Pancreas (tissue), 10 donors: ENCODE data around the gene MYH14. TPM values are rescaled to one million over a fixed set of nuclear protein-coding genes. Genes with fewer than 3 reads are reported as not detected.
A peak's percentile ranks its signal among the peaks of the same experiment; 100 is the strongest.

Source experiments
- ATAC-seq, 4 donors: fragments of 200-7000 bp; cut with Tn5 transposase; one replicate each; pipeline versions ENCODE4 v1.8.0 to v1.9.1; 2020; ENCODE audit warnings: mild to moderate bottlenecking in 4 of 4, moderate library complexity in 4 of 4
- DNase-seq, 6 donors: peaks; one replicate each; pipeline ENCODE4 v3.0.0-alpha.2; 2020
- FAIRE-seq: peaks from 2 replicates; lab custom pipeline; 2012; peaks lifted over from hg19 to GRCh38; lab: Jason Lieb, UNC
- H3K27ac ChIP-seq, 4 donors: fragments of 200-600 bp; sonication (generic); 1 replicate in 3 of 4; 2 replicates in 1 of 4; pipeline versions ENCODE4 v1.5.0 to v1.8.0; 2020
- H3K27me3 ChIP-seq, 4 donors: fragments of 200-600 bp; one replicate each; pipeline ENCODE4 v1.8.0; 2021
- H3K36me3 ChIP-seq, 3 donors: fragments of 200-600 bp; sonication (generic) in 1 of 3; one replicate each; pipeline versions ENCODE4 v1.5.0 to v1.8.0; 2020 to 2021
- H3K4me1 ChIP-seq, 3 donors: fragments of 200-600 bp; one replicate each; pipeline ENCODE4 v1.8.0; 2021
- H3K4me3 ChIP-seq, 4 donors: fragments of 200-600 bp; sonication (generic) in 2 of 4; one replicate each; pipeline versions ENCODE4 v1.5.0 to v1.8.0; 2020 to 2021
- H3K9me3 ChIP-seq, 4 donors: fragments of 200-600 bp; one replicate each; pipeline ENCODE4 v1.8.0; 2021
- WGBS, 2 donors: extraction: QIAGEN DNeasy Blood & Tissue Kit; methylation state at CpG; one replicate each; pipeline ENCODE4 v1.1.7; 2013; 5-methylcytosine and 5-hydroxymethylcytosine counted together
- intact Hi-C, 3 donors: fragments of 100-400 bp; cut with DNase I; formaldehyde crosslinking; loops; one replicate each; pipeline versions ENCODE4 v1.11.1 to v1.14.2; 2022
- polyA plus RNA-seq, 2 donors: library from polyadenylated mRNA; stranded (reverse); fragments of 200-250 nt; gene quantifications; one replicate each; pipeline ENCODE4 v1.2.3, GENCODE V29; 2013
- total RNA-seq, 6 donors: library from RNA; stranded (reverse); fragmentation: NEBNext Ultra II Directional in 4 of 6; extraction: Animal tissue kit (Norgen Biotek cat#: 25700) in 4 of 6; gene quantifications; one replicate each; pipeline versions ENCODE4 v1.2.1 to v1.2.4, GENCODE V29; 2021 to 2023
- TF ChIP-seq, protein P1 (sequence below), 4 donors: fragments of 200-600 bp; sonication (generic) in 3 of 4; IDR thresholded peaks; one replicate each; pipeline versions ENCODE4 v1.5.0 to v1.8.0; 2021; ENCODE audit warnings: antibody characterized with exemption in 4 of 4
- donor health status: healthy with polysubstance abuse.
- donor health status: DM: no; HTN: no; CAD: no; lungs with moderate emphysema.
- donor health status: DM: no; HTN: no; CAD: no.
- donor health status: control.
- donor health status: control.
- donor health status: Bipolar disorder and iron deficiency.
- donor health status: DM: yes; HTN: yes; CAD: no.
- donor health status: DM: no; HTN: no; CAD: no.
- donor health status: DM: no; HTN: no; CAD: no.
- donor health status: DM: yes; HTN: yes; CAD: no.

The MYH14 gene
- total and polyA plus RNA-seq, 8 donors, result 21.4 to 75.7 (median 34.4) TPM

DNA sequence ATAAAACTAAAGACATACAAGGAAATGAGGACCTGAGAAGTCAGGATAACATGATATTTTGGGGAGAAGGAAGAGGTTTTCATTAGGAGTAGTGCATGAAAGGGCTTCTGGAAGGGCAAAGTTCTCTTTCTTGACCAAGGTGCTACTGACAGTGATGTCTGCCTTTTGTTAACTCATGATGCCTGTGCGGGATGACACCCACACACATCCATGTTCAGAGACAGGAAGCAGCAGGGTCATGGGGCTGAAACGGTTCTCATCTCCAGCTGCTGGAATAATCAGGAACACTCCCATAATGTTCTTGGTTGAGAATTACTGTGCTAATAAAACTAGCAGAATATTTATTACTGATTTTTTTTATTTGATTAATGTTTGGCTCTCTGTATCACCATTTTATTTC lies 96.6 kb downstream of the MYH14 start:
- Histone ChIP-seq H3K4me1 (no peaks in the 10 kb centered on the region), H3K9me3 (no peaks in the 10 kb centered on the region), H3K4me3 (no peak overlapping the region), H3K27ac (no peak overlapping the region), H3K27me3 (no peaks in the 10 kb centered on the region), H3K36me3 (peaks cover 0 to 9% (median 0%) of the 10 kb centered on the region in 3 donors)
- TF ChIP-seq, protein P1, sequence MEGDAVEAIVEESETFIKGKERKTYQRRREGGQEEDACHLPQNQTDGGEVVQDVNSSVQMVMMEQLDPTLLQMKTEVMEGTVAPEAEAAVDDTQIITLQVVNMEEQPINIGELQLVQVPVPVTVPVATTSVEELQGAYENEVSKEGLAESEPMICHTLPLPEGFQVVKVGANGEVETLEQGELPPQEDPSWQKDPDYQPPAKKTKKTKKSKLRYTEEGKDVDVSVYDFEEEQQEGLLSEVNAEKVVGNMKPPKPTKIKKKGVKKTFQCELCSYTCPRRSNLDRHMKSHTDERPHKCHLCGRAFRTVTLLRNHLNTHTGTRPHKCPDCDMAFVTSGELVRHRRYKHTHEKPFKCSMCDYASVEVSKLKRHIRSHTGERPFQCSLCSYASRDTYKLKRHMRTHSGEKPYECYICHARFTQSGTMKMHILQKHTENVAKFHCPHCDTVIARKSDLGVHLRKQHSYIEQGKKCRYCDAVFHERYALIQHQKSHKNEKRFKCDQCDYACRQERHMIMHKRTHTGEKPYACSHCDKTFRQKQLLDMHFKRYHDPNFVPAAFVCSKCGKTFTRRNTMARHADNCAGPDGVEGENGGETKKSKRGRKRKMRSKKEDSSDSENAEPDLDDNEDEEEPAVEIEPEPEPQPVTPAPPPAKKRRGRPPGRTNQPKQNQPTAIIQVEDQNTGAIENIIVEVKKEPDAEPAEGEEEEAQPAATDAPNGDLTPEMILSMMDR (IDR thresholded peaks at IDR 0.05), result no peak
- DNase-seq (peak in 1 of 6 donors; percentile 2), ATAC-seq (no peak), FAIRE-seq (no peak)
- 72 to 77% methylated on average over 2 of the region's 2 CpGs for WGBS, 2 donors
- intact Hi-C loops, result no loop called here

DNA sequence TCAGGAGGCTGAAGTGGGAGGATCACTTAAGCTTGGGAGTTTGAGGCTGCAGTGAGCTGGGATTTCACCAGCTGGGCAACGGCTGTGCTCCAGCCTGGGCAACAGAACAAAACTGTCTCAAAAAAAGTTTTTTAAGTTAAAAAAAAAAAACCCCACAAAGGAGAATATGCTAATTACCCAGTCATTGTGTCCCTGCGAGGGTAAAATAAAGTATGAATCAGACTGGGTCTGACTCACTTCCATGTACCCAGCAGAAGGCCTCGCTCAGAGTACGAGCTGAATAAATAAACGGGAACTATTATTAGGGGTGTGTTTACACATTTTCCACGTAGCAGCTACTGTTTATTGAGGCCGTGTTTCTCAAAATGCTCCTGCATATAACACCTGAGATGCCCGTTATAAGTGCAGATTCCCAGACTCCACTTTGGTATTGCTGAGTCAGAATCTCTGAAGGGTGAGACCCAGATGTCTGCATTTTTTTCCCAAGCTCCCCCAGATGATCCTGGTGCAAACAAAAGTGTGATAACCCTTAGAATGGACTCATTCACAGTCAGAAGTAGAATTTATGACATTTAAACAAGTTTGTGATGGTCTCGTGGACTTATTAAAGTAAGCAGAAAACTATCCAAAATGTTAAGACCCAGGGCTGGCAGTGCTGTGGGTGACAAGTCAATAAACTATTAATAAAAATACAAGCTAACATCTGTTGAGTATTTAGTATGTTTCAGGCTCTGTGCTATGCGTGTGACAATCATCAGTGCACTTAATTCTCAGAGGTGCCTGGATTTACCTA lies 97.6 kb downstream of the MYH14 start:
- H3K4me3 ChIP-seq, result no peak overlapping the region
- no peaks in the 10 kb centered on the region for H3K9me3 ChIP-seq
- WGBS, 2 donors, result 89 to 90% methylated on average over 10 of the region's 10 CpGs
- H3K36me3 ChIP-seq, result peaks cover 0 to 9% (median 0%) of the 10 kb centered on the region in 3 donors
- no peak overlapping the region for H3K27ac ChIP-seq
- H3K4me1 ChIP-seq, result no peaks in the 10 kb centered on the region
- peak in 2 of 4 donors; percentile 47 to 67 for ATAC-seq
- FAIRE-seq, result no peak
- TF ChIP-seq, protein P1 (IDR thresholded peaks at IDR 0.05), result no peak
- H3K27me3 ChIP-seq, result no peaks in the 10 kb centered on the region
- DNase-seq, result no peak
- intact Hi-C loops, result no loop called here

DNA sequence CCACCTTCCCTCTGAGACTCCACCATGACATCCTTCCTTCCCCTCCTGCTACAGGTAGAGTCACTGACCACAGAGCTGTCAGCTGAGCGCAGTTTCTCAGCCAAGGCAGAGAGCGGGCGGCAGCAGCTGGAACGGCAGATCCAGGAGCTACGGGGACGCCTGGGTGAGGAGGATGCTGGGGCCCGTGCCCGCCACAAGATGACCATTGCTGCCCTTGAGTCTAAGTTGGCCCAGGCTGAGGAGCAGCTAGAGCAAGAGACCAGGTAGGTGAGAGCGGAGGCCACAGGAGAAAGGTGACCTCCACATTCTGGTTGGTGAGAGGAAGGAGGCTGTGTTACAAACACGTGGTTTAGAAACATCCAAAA lies 98.2 kb downstream of the MYH14 start:
- Histone ChIP-seq H3K36me3 (peaks cover 0 to 9% (median 0%) of the 10 kb centered on the region in 3 donors), H3K4me3 (no peak overlapping the region), H3K4me1 (no peaks in the 10 kb centered on the region), H3K27me3 (no peaks in the 10 kb centered on the region), H3K27ac (no peak overlapping the region), H3K9me3 (no peaks in the 10 kb centered on the region)
- FAIRE-seq (no peak), ATAC-seq (no peak), DNase-seq (peak in 1 of 6 donors; percentile 33)
- 87 to 99% methylated on average over 10 of the region's 10 CpGs for WGBS, 2 donors
- intact Hi-C loops, result no loop called here
- TF ChIP-seq, protein P1 (IDR thresholded peaks at IDR 0.05), result no peak

DNA sequence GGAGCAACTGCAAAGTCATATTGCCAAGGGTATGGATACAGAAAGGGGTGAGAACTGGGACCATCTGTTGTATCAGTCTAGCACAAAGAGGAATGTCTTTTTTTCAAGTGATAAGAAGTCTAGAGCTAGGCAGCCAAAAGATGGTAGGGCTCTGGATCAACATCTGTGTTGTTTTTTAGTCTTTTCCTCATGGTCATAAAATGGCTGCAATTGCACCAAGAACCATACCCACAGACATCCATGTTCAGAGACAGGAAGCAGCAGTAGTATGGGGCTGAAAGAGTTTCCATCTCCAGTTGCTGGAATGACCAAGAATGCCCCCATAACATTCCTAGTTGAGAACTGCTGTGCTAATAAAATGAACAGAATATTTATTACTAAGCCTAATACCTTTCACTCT lies 100.1 kb downstream of the MYH14 start:
- Histone ChIP-seq H3K9me3 (no peaks in the 10 kb centered on the region), H3K36me3 (peaks cover 0 to 9% (median 0%) of the 10 kb centered on the region in 3 donors), H3K4me3 (no peak overlapping the region), H3K4me1 (no peaks in the 10 kb centered on the region), H3K27me3 (no peaks in the 10 kb centered on the region), H3K27ac (no peak overlapping the region)
- TF ChIP-seq, protein P1 (IDR thresholded peaks at IDR 0.05), result no peak
- no peak for FAIRE-seq
- intact Hi-C loops, result no loop called here
- no peak for ATAC-seq
- no peak for DNase-seq

DNA sequence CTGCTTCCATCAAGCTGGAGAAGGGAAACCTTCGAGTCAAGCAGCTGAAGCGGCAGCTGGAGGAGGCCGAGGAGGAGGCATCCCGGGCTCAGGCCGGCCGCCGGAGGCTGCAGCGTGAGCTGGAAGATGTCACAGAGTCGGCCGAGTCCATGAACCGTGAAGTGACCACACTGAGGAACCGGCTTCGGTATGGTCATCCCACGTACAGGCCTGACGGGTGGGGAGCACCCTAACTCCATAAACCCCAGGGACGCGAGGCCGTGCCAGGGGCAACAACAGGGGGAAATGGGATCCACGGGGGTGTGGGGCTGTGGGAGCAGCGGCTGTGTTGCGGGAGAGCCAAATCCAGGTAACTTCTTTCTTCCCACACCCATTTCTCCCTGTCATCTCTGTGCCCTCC lies 105.6 kb downstream of the MYH14 start:
- ATAC-seq (no peak), FAIRE-seq (no peak)

More for the DNA sequence above, 105.6 kb downstream of the MYH14 start:
- H3K36me3 ChIP-seq, result peaks cover 0 to 2% (median 0%) of the 10 kb centered on the region in 3 donors
- 89 to 93% methylated on average over 21 of the region's 21 CpGs for WGBS, 2 donors
- no peaks in the 10 kb centered on the region for H3K4me1 ChIP-seq
- DNase-seq, result peak in 1 of 6 donors; percentile 41
- H3K9me3 ChIP-seq, result no peaks in the 10 kb centered on the region
- H3K4me3 ChIP-seq, result no peak overlapping the region
- intact Hi-C loops, result no loop called here
- H3K27ac ChIP-seq, result no peak overlapping the region
- H3K27me3 ChIP-seq, result peaks cover 0 to 6% (median 0%) of the 10 kb centered on the region in 4 donors
- TF ChIP-seq, protein P1 (IDR thresholded peaks at IDR 0.05), result no peak
